K562 (cell line): ENCODE measurements around the gene NPPC. TPM values are rescaled to one million over a fixed set of nuclear protein-coding genes. Genes with fewer than 3 reads are reported as not detected.

Experiments used
- ATAC-seq: fragments of 200-7000 bp; cut with Tn5 transposase; 3 replicates; pipeline ENCODE4 v1.9.1; 2020; ENCODE audit warnings: moderate library complexity
- BruUV-seq: library from RNA; stranded (reverse); fragments of 400-500 nt; replicated peaks from 2 replicates; lab custom pipeline; 2021; lab: Mats Ljungman, UMichigan
- CTCF ChIA-PET: fragments of 300-600 bp; formaldehyde crosslinking; extraction: SDS; loops from one replicate; lab custom pipeline; 2021; ENCODE audit warnings: low intra/inter-chr PET ratio; lab: Yijun Ruan, JAX
- POLR2A ChIA-PET: fragments of 300-600, 350-650 bp; sonication (Branson Sonifier 250); formaldehyde crosslinking; extraction: SDS; loops from one replicate; lab custom pipeline; 2021; ENCODE audit warnings: antibody characterized with exemption, inconsistent platforms; lab: Yijun Ruan, JAX
- DNase-seq, 4 experiments: peaks; one replicate each; pipeline versions ENCODE4 v3.0.0 to v3.0.0-alpha.2; 2011 to 2018; ENCODE audit warnings: low spot score in 3 of 4, mixed read lengths in 3 of 4; ENCODE audit errors: extremely low read depth in 1 of 4
- FAIRE-seq: peaks from 2 replicates; lab custom pipeline; 2011; peaks lifted over from hg19 to GRCh38; lab: Jason Lieb, UNC
- H2AFZ ChIP-seq: 2 replicates; pipeline ENCODE4 v1.6.0; 2011; ENCODE audit warnings: low read depth, low read length, control low read depth, inconsistent platforms
- H3K27ac ChIP-seq: fragments of 200-600 bp; 3 replicates; pipeline ENCODE4 v1.8.0; 2011; ENCODE audit warnings: low read depth, mild to moderate bottlenecking, control low read depth, inconsistent platforms, low read length, moderate library complexity, mixed read lengths; ENCODE audit errors: extremely low read depth
- H3K27me3 ChIP-seq, 2 experiments: fragments of 300-600 bp in 1 of 2; 2 replicates in 1 of 2; 3 replicates in 1 of 2; pipeline versions ENCODE4 v1.6.0 to v1.8.0; 2011; ENCODE audit warnings: inconsistent platforms in 2 of 2, low read length in 2 of 2, mild to moderate bottlenecking in 1 of 2, mixed read lengths in 1 of 2, moderate library complexity in 1 of 2; ENCODE audit not compliant: control insufficient read depth in 2 of 2, insufficient read depth in 2 of 2
- H3K36me3 ChIP-seq: fragments of 300-600 bp; 3 replicates; pipeline ENCODE4 v1.8.0; 2011; ENCODE audit warnings: mild to moderate bottlenecking, low read length, inconsistent platforms; ENCODE audit not compliant: control insufficient read depth, insufficient read depth
- H3K4me1 ChIP-seq, 2 experiments: fragments of 200-600 bp in 1 of 2; replicated peaks in 1 of 2; 2 replicates in 1 of 2; 3 replicates in 1 of 2; pipeline versions ENCODE4 v1.5.1 to v1.8.0; 2011; ENCODE audit warnings: inconsistent platforms in 2 of 2, low read length in 2 of 2, mild to moderate bottlenecking in 1 of 2, mixed read lengths in 1 of 2, moderate library complexity in 1 of 2; ENCODE audit not compliant: control insufficient read depth in 2 of 2, insufficient read depth in 2 of 2
- H3K4me2 ChIP-seq: 2 replicates; pipeline ENCODE4 v1.6.1; 2011; ENCODE audit warnings: low read length, control low read depth, inconsistent platforms, mixed read lengths; ENCODE audit not compliant: insufficient read depth
- H3K4me3 ChIP-seq: fragments of 200-600 bp; sonication (generic), shearing (Covaris generic); 2 replicates; pipeline ENCODE4 v1.5.1; 2016; ENCODE audit warnings: control low read depth, inconsistent platforms
- H3K79me2 ChIP-seq: fragments of 200-600 bp; 3 replicates; pipeline ENCODE4 v1.8.0; 2011; ENCODE audit warnings: low read length, inconsistent platforms; ENCODE audit not compliant: control insufficient read depth, insufficient read depth
- H3K9ac ChIP-seq, 2 experiments: 2 replicates each; pipeline versions ENCODE4 v1.6.0 to v1.6.1; 2011; ENCODE audit warnings: low read depth in 2 of 2, low read length in 2 of 2, control low read depth in 1 of 2, inconsistent platforms in 1 of 2, mild to moderate bottlenecking in 1 of 2, mixed read lengths in 1 of 2; ENCODE audit not compliant: insufficient read depth in 1 of 2
- H3K9me1 ChIP-seq: one replicate; pipeline ENCODE4 v1.6.0; 2011; ENCODE audit warnings: inconsistent platforms, mild to moderate bottlenecking, low read length, moderate library complexity; ENCODE audit not compliant: control insufficient read depth, insufficient read depth
- H3K9me3 ChIP-seq: replicated peaks from 2 replicates; pipeline ENCODE4 v1.5.1; 2011; ENCODE audit warnings: low read depth, low read length, inconsistent platforms; ENCODE audit not compliant: control insufficient read depth, insufficient read depth
- H4K20me1 ChIP-seq: replicated peaks from 2 replicates; pipeline ENCODE4 v1.6.1; 2011; ENCODE audit warnings: low read length, inconsistent platforms, mixed read lengths; ENCODE audit not compliant: control insufficient read depth, insufficient read depth
- CAMTA2 ChIP-seq: fragments of 250-450 bp; sonication (Bioruptor Pico); conservative IDR thresholded peaks from 2 replicates; pipeline ENCODE4 v1.5.1; 2022
- CREB5 ChIP-seq: fragments of 250-450 bp; sonication (Bioruptor Pico); IDR thresholded peaks from 2 replicates; pipeline ENCODE4 v1.5.0; 2020; ENCODE audit warnings: mild to moderate bottlenecking
- FOSL1 ChIP-seq: fragments of 200-800 bp; sonication (Bioruptor generic); conservative IDR thresholded peaks from 2 replicates; pipeline ENCODE4 v1.6.1; 2016; ENCODE audit warnings: missing genetic modification characterization, missing compliant biosample characterization
- GTF2E2 ChIP-seq: fragments of 200-800 bp; sonication (Bioruptor generic); IDR thresholded peaks from 2 replicates; pipeline ENCODE4 v1.6.1; 2016; ENCODE audit warnings: missing genetic modification characterization, missing compliant biosample characterization
- HBP1 ChIP-seq: fragments of 450-650 bp; formaldehyde crosslinking; IDR thresholded peaks from 2 replicates; pipeline ENCODE4 v1.4.0; 2022; ENCODE audit warnings: missing genetic modification characterization
- KAT8 ChIP-seq: fragments of 450-650 bp; IDR thresholded peaks from 2 replicates; pipeline ENCODE4 v1.6.1; 2016; ENCODE audit warnings: low read depth, mild to moderate bottlenecking
- NFIX ChIP-seq: fragments of 250-450 bp; sonication (Bioruptor Pico); IDR thresholded peaks from 2 replicates; pipeline ENCODE4 v1.4.0; 2020; ENCODE audit warnings: low read depth, mild to moderate bottlenecking, moderate library complexity
- NFYB ChIP-seq: IDR thresholded peaks from 2 replicates; pipeline ENCODE4 v1.6.1; 2011; ENCODE audit warnings: mild to moderate bottlenecking, moderate library complexity; ENCODE audit not compliant: insufficient read length; ENCODE audit errors: extremely low read depth
- PHF20 ChIP-seq: fragments of 450-650 bp; IDR thresholded peaks from 2 replicates; pipeline ENCODE4 v1.6.1; 2018; ENCODE audit not compliant: partially characterized antibody
- PTRF ChIP-seq: fragments of 450-650 bp; IDR thresholded peaks from 2 replicates; pipeline ENCODE4 v1.6.1; 2016; ENCODE audit warnings: mild to moderate bottlenecking, missing genetic modification characterization, missing compliant biosample characterization
- WGBS: fragments of 100-300 bp; shearing (Covaris generic); methylation state at CpG from one replicate; pipeline ENCODE4 v1.1.6; 2016; ENCODE audit warnings: low coverage, mixed read lengths; ENCODE audit not compliant: insufficient coverage; ENCODE audit errors: missing lambda C conversion rate; 5-methylcytosine and 5-hydroxymethylcytosine counted together
- in situ Hi-C: fragments of 300-500 bp; cut with MboI; formaldehyde crosslinking; loops from 4 replicates; pipeline ENCODE4 v1.15.0; 2018; ENCODE audit warnings: inconsistent platforms, mixed read lengths
- intact Hi-C: fragments of 100-400 bp; cut with micrococcal nuclease; formaldehyde crosslinking; loops from 2 replicates; pipeline ENCODE4 v1.14.2; 2022
- polyA plus RNA-seq, 8 experiments: library from polyadenylated mRNA; depleted of rRNA in 4 of 8; stranded (reverse) in 5 of 8; unstranded in 3 of 8; fragments of >200 nt; fragmentation: Nextera tagmentation in 2 of 8; fragmentation: Illumina TruSeq in 1 of 8; extraction: Ambion mirVana in 2 of 8; extraction: Trizol in 1 of 8; gene quantifications; 2 replicates each; pipeline versions ENCODE4 v1.2.1 to v1.2.3, GENCODE V29; 2011 to 2014; ENCODE audit warnings: inconsistent platforms in 1 of 8, missing spikeins in 1 of 8
- total RNA-seq, 7 experiments: library from RNA; depleted of rRNA in 6 of 7; stranded (reverse); fragments of >200 nt in 6 of 7; fragmentation: Illumina TruSeq in 2 of 7; extraction: Trizol in 2 of 7; gene quantifications; 2 replicates each; pipeline versions ENCODE4 v1.2.1 to v1.2.3, GENCODE V29; 2011 to 2021; ENCODE audit warnings: low replicate concordance in 1 of 7

The NPPC gene
- total and polyA plus RNA-seq, 9 of the 15 experiments (the other 6 are each of a cell fraction or from before 2014, with no cell fraction given) = not detected

DNA sequence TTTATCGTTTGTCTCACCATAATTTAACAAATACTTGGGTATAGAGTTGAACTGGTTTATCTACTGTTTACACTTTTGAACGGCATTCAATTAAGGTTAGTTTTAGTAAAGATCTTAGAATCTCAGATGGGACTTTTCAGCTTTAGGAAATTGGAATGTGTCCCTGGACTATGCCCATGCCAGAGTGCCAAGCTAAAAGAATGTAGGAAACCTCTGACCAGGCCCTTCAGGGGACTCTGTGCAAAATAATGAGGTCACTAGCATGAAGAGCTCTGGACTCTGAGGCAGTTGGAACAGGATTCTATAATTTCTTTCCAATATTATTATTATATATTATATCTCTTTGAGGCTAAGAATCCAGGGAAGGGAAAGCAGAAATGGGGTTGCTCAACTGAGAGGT, 48.8 kb upstream of the NPPC start (continued):
- TF ChIP-seq CREB5 (CRISPR knock-in tag) (no peak), NFYB (no peak)

DNA sequence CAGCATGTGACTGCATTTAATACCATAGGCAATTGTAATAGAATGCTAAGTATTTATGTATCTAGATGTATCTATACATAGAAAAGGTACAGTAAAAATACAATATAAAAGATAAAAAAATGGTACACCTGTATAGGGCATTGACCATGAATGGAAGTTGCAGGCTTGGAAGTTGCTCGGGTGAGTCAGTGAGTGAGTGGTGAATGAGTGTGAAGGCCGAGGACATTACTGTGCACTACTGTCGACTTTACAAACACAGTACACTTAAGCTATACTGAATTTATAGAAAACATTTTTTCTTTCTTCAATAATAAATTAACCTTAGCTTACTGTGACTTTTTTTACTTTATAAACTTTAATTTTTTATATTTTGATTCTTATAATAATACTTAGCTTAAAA, 44.3 kb upstream of the NPPC start:
- H3K9me1 ChIP-seq = no peaks in the 10 kb centered on the region
- FAIRE-seq (no peak), DNase-seq (no peak), ATAC-seq (no peak)
- CTCF ChIA-PET = no interaction called here
- H3K4me2 ChIP-seq = no peak overlapping the region
- intact Hi-C loops = no loop called here
- H3K4me3 ChIP-seq = no peak overlapping the region
- H3K4me1 ChIP-seq = no peaks in the 10 kb centered on the region; a peak in 1 of 5 replicates
- no peaks in the 10 kb centered on the region for H3K36me3 ChIP-seq
- in situ Hi-C loops = no loop called here
- no peak overlapping the region for H3K9ac ChIP-seq
- TF ChIP-seq KAT8 (no peak), FOSL1 (tag) (no peak), PHF20 (no peak), NFIX (CRISPR knock-in tag) (no peak), PTRF (no peak), CAMTA2 (no peak), GTF2E2 (tag) (no peak), HBP1 (CRISPR knock-in tag) (no peak)
- peaks cover 31% of the 10 kb centered on the region for H3K79me2 ChIP-seq
- H4K20me1 ChIP-seq = no peaks in the 10 kb centered on the region
- peaks cover 3% of the 10 kb centered on the region; the same call in 1 of the 2 replicates for H3K9me3 ChIP-seq
- H2AFZ ChIP-seq = no peak overlapping the region
- H3K27me3 ChIP-seq = no peaks in the 10 kb centered on the region
- H3K27ac ChIP-seq = no peak overlapping the region
- POLR2A ChIA-PET = no interaction called here
- 88% methylated on average over 3 of the region's 3 CpGs for WGBS
- BruUV-seq = no TSS peak
